ENCODE measurements around the gene KNDC1. TPM values are rescaled to one million over a fixed set of nuclear protein-coding genes. Genes with fewer than 3 reads are reported as not detected.

The KNDC1 gene
- total and polyA plus RNA-seq, 2 of the 4 experiments (the other 2 are of a cell fraction): 0.18 to 1.1 TPM

- Histone ChIP-seq H3K27me3 (ENCODE audit: control insufficient read depth, insufficient read depth, low read length) (peaks cover 3% of the 10 kb centered on the region; the same call in 1 of the 2 replicates), H3K9me3 (ENCODE audit: control insufficient read depth, insufficient read depth, low read length) (no peaks in the 10 kb centered on the region), H2BK5ac (ENCODE audit: low read depth, low read length, poor library complexity, severe bottlenecking) (no peak overlapping the region), H3K9me1 (ENCODE audit: insufficient read depth, low read length) (no peaks in the 10 kb centered on the region), H2AK9ac (replicated peaks; ENCODE audit: low read depth, low read length, poor library complexity) (no peak overlapping the region), H2BK15ac (ENCODE audit: low read depth, low read length) (no peak overlapping the region), H3K79me1 (ENCODE audit: low read depth in 1 of 2, low read length in 2 of 2) (no peaks in the 10 kb centered on the region), H3K4me3 (ENCODE audit: insufficient read depth, low read depth, low read length) (no peak overlapping the region), H3K4me1 (ENCODE audit: control insufficient read depth, insufficient read depth, low read length) (no peaks in the 10 kb centered on the region), H3K9ac (ENCODE audit: low read depth, low read length) (no peak overlapping the region), H2BK20ac (ENCODE audit: low read depth, low read length) (no peak overlapping the region), H3K4ac (ENCODE audit: low read depth, low read length) (no peak overlapping the region), H4K5ac (ENCODE audit: low read depth, low read length) (no peak overlapping the region), H3K36me3 (ENCODE audit: control insufficient read depth, insufficient read depth, low read length) (no peaks in the 10 kb centered on the region), H3K14ac (replicated peaks; ENCODE audit: low read depth, low read length) (no peak overlapping the region), H4K20me1 (ENCODE audit: insufficient read depth, low read length) (no peaks in the 10 kb centered on the region), H4K8ac (ENCODE audit: low read depth in 2 of 2, low read length in 2 of 2) (no peak overlapping the region), H2BK120ac (ENCODE audit: low read depth, low read length) (no peak overlapping the region), H4K91ac (ENCODE audit: insufficient read depth, low read depth, low read length) (no peak overlapping the region), H3K56ac (ENCODE audit: extremely low read depth, insufficient read depth, low read length) (no peak overlapping the region), H3K27ac (ENCODE audit: insufficient read depth, low read length) (no peak overlapping the region), H3K4me2 (ENCODE audit: low read depth, low read length) (no peak overlapping the region), H2AFZ (replicated peaks; ENCODE audit: low read length, poor library complexity) (no peak overlapping the region), H3K23ac (ENCODE audit: low read depth, low read length) (no peak overlapping the region), H3K18ac (ENCODE audit: low read depth, low read length) (no peak overlapping the region), H2AK5ac (ENCODE audit: low read depth, low read length) (no peak overlapping the region)
- intact Hi-C loops (cut with micrococcal nuclease): no loop called here
- POLR2A ChIA-PET (ENCODE audit: unreplicated experiment): interaction anchor here (0.6 kb wide), 1 partner anchor 13 kb away, joined by 3 read pairs; no protein-coding TSS in a partner anchor
- WGBS, 2 experiments (ENCODE audit: extremely low coverage in 2 of 2, insufficient read length in 1 of 2): 73% methylated on average over 8 of the region's 20 CpGs; no CpG with 5 or more reads in 1 of the 2 experiments
- CTCF ChIA-PET: no interaction called here
- no peak for TF ChIP-seq RFX5 (IDR thresholded peaks at IDR 0.05; ENCODE audit: low read depth, low read length)
- TF ChIP-seq NFE2L2 (IDR thresholded peaks at IDR 0.05; ENCODE audit: low read depth, low read length): no peak
- no peak for TF ChIP-seq RCOR1 (IDR thresholded peaks at IDR 0.05; ENCODE audit: insufficient replicate concordance, low read length)
- ATAC-seq (ENCODE audit: low read depth) (no peak), DNase-seq (no peak)
- dilution Hi-C loops (cut with HindIII; ENCODE audit: low sequenced_read_pairs, unreplicated experiment): no loop called here
- no TSS peak for BruUV-seq (replicated peaks)
- in situ Hi-C loops (cut with MboI; ENCODE audit: low sequenced_read_pairs): loop anchor here (25.0 kb wide), 1 partner anchor 471 kb away; no protein-coding TSS in a partner anchor
These were observed 26.4 kb upstream of the KNDC1 start for GRCh38 chr10:133133471-133134231.
